ENCODE measurements around the gene ATRN. TPM values are rescaled to one million over a fixed set of nuclear protein-coding genes. Genes with fewer than 3 reads are reported as not detected.

Gene ATRN
- polyA plus RNA-seq, 1 donor from 2014 or later, result 27.5 TPM

DNA sequence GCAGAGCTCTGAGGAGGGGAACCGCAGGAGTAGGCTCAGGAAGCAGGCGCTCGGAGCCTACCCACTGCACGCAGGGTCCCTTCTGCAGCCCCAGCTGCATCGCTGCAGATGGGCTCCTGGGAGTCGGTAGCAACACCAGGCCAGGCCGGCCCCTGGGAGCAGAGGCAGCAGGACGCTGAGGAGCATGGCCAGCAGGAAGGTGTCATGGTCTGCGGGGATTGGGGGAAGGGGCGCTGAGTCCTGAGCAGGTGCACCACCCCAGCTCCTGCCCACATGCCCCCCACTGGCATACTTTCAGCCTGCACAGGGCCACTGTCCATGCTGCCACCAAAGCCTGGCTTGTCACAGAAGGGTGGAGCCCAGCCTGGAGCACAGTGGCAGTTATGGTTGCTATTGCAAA, 200.1 kb downstream of the ATRN start:
- Histone ChIP-seq H3K9me3 (ENCODE audit: low read length) (no peaks in the 10 kb centered on the region), H2AFZ (ENCODE audit: low read depth, low read length) (no peak overlapping the region), H3K4me3 (ENCODE audit: low read length) (no peak overlapping the region), H3F3A (ENCODE audit: insufficient read depth, low read length, poor library complexity, severe bottlenecking) (no peaks in the 10 kb centered on the region), H3K27me3 (ENCODE audit: insufficient read depth, low read depth, low read length) (peaks cover 36% of the 10 kb centered on the region), H4K20me1 (ENCODE audit: insufficient read depth) (no peaks in the 10 kb centered on the region), H3K27ac (ENCODE audit: low read length) (no peak overlapping the region), H3K9ac (ENCODE audit: low read length) (no peak overlapping the region), H3K9me2 (ENCODE audit: insufficient read depth, low read length) (no peaks in the 10 kb centered on the region), H3K4me2 (ENCODE audit: low read length) (no peak overlapping the region), H3K36me3 (ENCODE audit: insufficient read depth, low read length) (no peaks in the 10 kb centered on the region), H3K79me2 (replicated peaks; ENCODE audit: insufficient read depth, low read length) (no peaks in the 10 kb centered on the region)
- TF ChIP-seq EZH2 (IDR thresholded peaks at IDR 0.05; ENCODE audit: borderline replicate concordance, insufficient read depth, low read length, poor library complexity, severe bottlenecking), result no peak
- TF ChIP-seq RAD21 (conservative IDR thresholded peaks at IDR 0.05), result no peak
- no peak for TF ChIP-seq POLR2AphosphoS5 (IDR thresholded peaks at IDR 0.05)
- TF ChIP-seq TAF1 (IDR thresholded peaks at IDR 0.05; ENCODE audit: low read depth), result no peak
- no peak for TF ChIP-seq EP300 (conservative IDR thresholded peaks at IDR 0.05; ENCODE audit: poor library complexity, severe bottlenecking)
- TF ChIP-seq, protein P1, sequence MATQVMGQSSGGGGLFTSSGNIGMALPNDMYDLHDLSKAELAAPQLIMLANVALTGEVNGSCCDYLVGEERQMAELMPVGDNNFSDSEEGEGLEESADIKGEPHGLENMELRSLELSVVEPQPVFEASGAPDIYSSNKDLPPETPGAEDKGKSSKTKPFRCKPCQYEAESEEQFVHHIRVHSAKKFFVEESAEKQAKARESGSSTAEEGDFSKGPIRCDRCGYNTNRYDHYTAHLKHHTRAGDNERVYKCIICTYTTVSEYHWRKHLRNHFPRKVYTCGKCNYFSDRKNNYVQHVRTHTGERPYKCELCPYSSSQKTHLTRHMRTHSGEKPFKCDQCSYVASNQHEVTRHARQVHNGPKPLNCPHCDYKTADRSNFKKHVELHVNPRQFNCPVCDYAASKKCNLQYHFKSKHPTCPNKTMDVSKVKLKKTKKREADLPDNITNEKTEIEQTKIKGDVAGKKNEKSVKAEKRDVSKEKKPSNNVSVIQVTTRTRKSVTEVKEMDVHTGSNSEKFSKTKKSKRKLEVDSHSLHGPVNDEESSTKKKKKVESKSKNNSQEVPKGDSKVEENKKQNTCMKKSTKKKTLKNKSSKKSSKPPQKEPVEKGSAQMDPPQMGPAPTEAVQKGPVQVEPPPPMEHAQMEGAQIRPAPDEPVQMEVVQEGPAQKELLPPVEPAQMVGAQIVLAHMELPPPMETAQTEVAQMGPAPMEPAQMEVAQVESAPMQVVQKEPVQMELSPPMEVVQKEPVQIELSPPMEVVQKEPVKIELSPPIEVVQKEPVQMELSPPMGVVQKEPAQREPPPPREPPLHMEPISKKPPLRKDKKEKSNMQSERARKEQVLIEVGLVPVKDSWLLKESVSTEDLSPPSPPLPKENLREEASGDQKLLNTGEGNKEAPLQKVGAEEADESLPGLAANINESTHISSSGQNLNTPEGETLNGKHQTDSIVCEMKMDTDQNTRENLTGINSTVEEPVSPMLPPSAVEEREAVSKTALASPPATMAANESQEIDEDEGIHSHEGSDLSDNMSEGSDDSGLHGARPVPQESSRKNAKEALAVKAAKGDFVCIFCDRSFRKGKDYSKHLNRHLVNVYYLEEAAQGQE (IDR thresholded peaks at IDR 0.05; ENCODE audit: borderline replicate concordance), result no peak
- no peak for TF ChIP-seq SMC3 (conservative IDR thresholded peaks at IDR 0.05; ENCODE audit: poor library complexity)
- TF ChIP-seq, protein P2, sequence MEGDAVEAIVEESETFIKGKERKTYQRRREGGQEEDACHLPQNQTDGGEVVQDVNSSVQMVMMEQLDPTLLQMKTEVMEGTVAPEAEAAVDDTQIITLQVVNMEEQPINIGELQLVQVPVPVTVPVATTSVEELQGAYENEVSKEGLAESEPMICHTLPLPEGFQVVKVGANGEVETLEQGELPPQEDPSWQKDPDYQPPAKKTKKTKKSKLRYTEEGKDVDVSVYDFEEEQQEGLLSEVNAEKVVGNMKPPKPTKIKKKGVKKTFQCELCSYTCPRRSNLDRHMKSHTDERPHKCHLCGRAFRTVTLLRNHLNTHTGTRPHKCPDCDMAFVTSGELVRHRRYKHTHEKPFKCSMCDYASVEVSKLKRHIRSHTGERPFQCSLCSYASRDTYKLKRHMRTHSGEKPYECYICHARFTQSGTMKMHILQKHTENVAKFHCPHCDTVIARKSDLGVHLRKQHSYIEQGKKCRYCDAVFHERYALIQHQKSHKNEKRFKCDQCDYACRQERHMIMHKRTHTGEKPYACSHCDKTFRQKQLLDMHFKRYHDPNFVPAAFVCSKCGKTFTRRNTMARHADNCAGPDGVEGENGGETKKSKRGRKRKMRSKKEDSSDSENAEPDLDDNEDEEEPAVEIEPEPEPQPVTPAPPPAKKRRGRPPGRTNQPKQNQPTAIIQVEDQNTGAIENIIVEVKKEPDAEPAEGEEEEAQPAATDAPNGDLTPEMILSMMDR (IDR thresholded peaks at IDR 0.05; ENCODE audit: poor library complexity, severe bottlenecking), result no peak
- TF ChIP-seq MXI1 (conservative IDR thresholded peaks at IDR 0.05; ENCODE audit: poor library complexity, severe bottlenecking), result no peak

DNA sequence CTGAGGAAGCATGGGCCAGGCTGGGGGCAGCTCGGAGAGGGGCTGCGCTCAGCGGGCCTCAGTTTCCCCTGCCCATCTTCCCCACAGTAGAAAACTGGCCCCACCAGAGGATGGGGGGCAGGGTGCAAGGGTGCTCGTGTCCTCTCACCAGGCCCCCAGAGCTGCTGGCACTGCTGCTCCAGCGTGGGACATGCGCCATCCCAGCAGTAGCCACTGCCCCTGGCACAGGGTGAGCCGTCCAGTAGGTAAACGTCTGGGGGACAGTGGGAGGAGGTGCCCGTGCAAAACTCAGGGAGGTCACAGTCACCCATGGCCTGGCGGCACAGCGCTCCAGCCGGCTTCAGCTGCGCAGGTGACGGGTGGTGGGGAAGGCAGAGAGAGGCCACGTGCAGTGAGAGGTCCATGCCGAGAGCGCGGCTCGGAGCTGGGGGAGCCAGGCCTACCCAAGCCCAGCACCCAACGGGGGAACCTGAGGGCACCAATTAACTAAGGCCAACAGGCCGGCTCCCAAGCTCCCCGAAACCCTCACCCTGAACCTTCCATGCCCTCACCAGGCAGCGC, 201.2 kb downstream of the ATRN start:
- TF ChIP-seq, protein P1 (IDR thresholded peaks at IDR 0.05; ENCODE audit: borderline replicate concordance), result no peak
- TF ChIP-seq MXI1 (conservative IDR thresholded peaks at IDR 0.05; ENCODE audit: poor library complexity, severe bottlenecking) (no peak), RAD21 (conservative IDR thresholded peaks at IDR 0.05) (no peak), TAF1 (IDR thresholded peaks at IDR 0.05; ENCODE audit: low read depth) (no peak), SMC3 (conservative IDR thresholded peaks at IDR 0.05; ENCODE audit: poor library complexity) (no peak), EP300 (conservative IDR thresholded peaks at IDR 0.05; ENCODE audit: poor library complexity, severe bottlenecking) (no peak), POLR2AphosphoS5 (IDR thresholded peaks at IDR 0.05) (no peak), EZH2 (IDR thresholded peaks at IDR 0.05; ENCODE audit: borderline replicate concordance, insufficient read depth, low read length, poor library complexity, severe bottlenecking) (no peak)
- TF ChIP-seq, protein P2 (IDR thresholded peaks at IDR 0.05; ENCODE audit: poor library complexity, severe bottlenecking), result no peak
- Histone ChIP-seq H3K9me3 (ENCODE audit: low read length) (no peaks in the 10 kb centered on the region), H3K27ac (ENCODE audit: low read length) (no peak overlapping the region), H3K4me2 (ENCODE audit: low read length) (no peak overlapping the region), H3K9me2 (ENCODE audit: insufficient read depth, low read length) (no peaks in the 10 kb centered on the region), H4K20me1 (ENCODE audit: insufficient read depth) (no peaks in the 10 kb centered on the region), H2AFZ (ENCODE audit: low read depth, low read length) (no peak overlapping the region), H3K27me3 (ENCODE audit: insufficient read depth, low read depth, low read length) (peaks cover 36% of the 10 kb centered on the region), H3K36me3 (ENCODE audit: insufficient read depth, low read length) (no peaks in the 10 kb centered on the region), H3K79me2 (replicated peaks; ENCODE audit: insufficient read depth, low read length) (no peaks in the 10 kb centered on the region), H3K9ac (ENCODE audit: low read length) (no peak overlapping the region), H3K4me3 (ENCODE audit: low read length) (peak overlapping the region; percentile 51), H3F3A (ENCODE audit: insufficient read depth, low read length, poor library complexity, severe bottlenecking) (no peaks in the 10 kb centered on the region)
